ENCODE measurements around the gene RGS6. TPM values are rescaled to one million over a fixed set of nuclear protein-coding genes. Genes with fewer than 3 reads are reported as not detected.

Gene RGS6
- total RNA-seq, 2 experiments from 2014 or later, result not detected

GRCh38 chr14:72513965-72514659, 581.9 kb downstream of the RGS6 start:
- Mint-ChIP-seq H3K36me3 (ENCODE audit: low read depth) (no peaks in the 10 kb centered on the region), H3K27ac (no peak overlapping the region)
- no peak for DNase-seq

DNA sequence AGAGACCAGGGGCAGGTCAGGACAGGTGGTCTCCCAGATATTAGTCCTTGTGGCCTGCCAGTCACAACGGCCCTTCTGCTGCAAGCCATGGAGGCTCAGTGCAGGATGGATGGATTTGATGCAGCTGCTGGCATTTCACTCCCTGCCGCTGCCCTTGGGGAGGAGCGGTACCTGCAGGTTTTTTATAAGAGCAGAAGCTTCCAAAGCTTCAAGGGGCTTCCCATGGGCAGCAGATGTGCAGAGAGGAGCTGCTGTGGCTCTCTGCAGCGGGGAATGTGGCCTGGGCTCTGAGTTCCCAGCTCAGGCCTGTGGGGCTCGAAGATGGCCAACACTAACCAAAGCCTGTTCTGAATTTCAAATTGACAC, 582.4 kb downstream of the RGS6 start:
- no peak overlapping the region for H3K4me3 Mint-ChIP-seq
- no peaks in the 10 kb centered on the region for H3K36me3 Mint-ChIP-seq (ENCODE audit: low read depth)
- ChIA-PET CTCF (interaction anchor here (0.8 to 9.7 kb wide), 22 partner anchors 10 to 433 kb away, joined by 3 to 164 read pairs (median 4); no protein-coding TSS in a partner anchor), POLR2A (no interaction called here)
- H3K27me3 Mint-ChIP-seq, result peaks cover 12% of the 10 kb centered on the region
- TF ChIP-seq CTCF (IDR thresholded peaks at IDR 0.05), result no peak
- no peak for DNase-seq
- peaks cover under 1% of the 10 kb centered on the region for H3K9me3 Mint-ChIP-seq
- H3K27ac Mint-ChIP-seq, result no peak overlapping the region
- intact Hi-C loops (cut with micrococcal nuclease), result loop anchor here (5.0 to 10.0 kb wide), 2 partner anchors 78 to 200 kb away; no protein-coding TSS in a partner anchor
- no peak for ATAC-seq
- peaks cover 30% of the 10 kb centered on the region for H3K4me1 Mint-ChIP-seq (ENCODE audit: low read depth)

More at GRCh38 chr14:72513965-72514659, 581.9 kb downstream of the RGS6 start:
- TF ChIP-seq CTCF (IDR thresholded peaks at IDR 0.05), result peak; percentile 66
- ChIA-PET CTCF (interaction anchor here (0.8 to 9.7 kb wide), 29 partner anchors 9 to 434 kb away, joined by 3 to 164 read pairs (median 4); partner anchors contain the start of gene DPF3), POLR2A (no interaction called here)
- intact Hi-C loops (cut with micrococcal nuclease), result loop anchor here (10.0 kb wide), 1 partner anchor 201 kb away; no protein-coding TSS in a partner anchor
- Mint-ChIP-seq H3K4me3 (no peak overlapping the region), H3K9me3 (no peaks in the 10 kb centered on the region), H3K4me1 (ENCODE audit: low read depth) (peaks cover 25% of the 10 kb centered on the region), H3K27me3 (peaks cover 15% of the 10 kb centered on the region)
- ATAC-seq, result no peak

DNA sequence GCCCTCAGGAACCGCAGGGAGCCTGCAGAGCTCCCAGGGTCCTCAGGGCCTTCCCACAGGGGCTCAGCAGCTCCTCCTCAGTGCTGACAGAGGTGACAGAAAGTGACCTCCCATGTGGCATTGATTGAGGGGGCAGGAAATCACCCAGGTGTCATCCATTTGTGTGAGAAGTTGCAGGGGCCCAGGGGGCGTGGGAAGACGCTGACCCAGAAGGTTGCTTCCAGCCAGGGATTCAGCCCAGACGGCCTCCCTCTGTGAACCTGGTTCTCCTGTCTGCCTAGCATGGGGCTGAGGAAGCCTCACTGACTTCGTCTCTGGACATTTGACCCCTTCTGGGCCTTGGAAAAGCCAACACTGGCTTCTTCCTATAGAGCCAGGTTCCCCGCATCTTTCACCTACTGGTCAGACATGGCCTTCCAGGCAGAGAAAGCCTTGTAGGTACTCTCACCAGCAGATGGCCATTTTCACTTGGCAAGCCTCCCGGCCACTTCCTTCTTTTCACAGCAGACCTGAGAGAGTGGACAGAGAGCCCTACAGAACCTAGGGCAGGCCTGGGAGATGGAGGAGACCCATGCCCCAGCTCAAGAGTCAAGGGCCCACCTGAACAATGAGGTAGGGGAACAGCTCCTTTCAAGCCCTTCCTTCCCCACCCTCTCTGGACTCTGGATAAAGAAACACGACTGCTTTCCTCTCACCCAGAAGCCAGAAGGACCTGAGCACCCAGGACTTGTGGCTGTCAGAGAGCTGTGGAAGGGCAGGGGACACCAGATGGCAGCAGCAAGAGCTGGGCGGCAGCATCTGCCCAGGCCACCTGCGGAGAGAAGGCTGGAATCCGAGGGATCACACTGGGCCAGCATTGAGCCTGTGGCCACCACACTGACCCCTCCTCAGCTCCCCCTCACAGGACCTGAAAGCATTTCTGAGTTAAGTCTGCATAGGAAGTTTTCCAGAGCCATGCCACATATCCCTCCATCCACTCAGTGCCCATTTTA, 583.8 kb downstream of the RGS6 start:
- Mint-ChIP-seq H3K9me3 (peaks cover 7% of the 10 kb centered on the region), H3K27me3 (peaks cover 5% of the 10 kb centered on the region), H3K4me3 (no peak overlapping the region), H3K4me1 (ENCODE audit: low read depth) (peaks cover 43% of the 10 kb centered on the region), H3K36me3 (ENCODE audit: low read depth) (no peaks in the 10 kb centered on the region), H3K27ac (no peak overlapping the region)
- CTCF ChIA-PET, result interaction anchor here (0.7 to 9.7 kb wide), 18 partner anchors 8 to 432 kb away, joined by 3 to 164 read pairs (median 4); no protein-coding TSS in a partner anchor
- POLR2A ChIA-PET, result no interaction called here
- DNase-seq, result no peak
- intact Hi-C loops (cut with micrococcal nuclease), result loop anchor here (5.0 to 10.0 kb wide), 2 partner anchors 76 to 199 kb away; no protein-coding TSS in a partner anchor
- ATAC-seq, result no peak
- no peak for TF ChIP-seq CTCF (IDR thresholded peaks at IDR 0.05)

DNA sequence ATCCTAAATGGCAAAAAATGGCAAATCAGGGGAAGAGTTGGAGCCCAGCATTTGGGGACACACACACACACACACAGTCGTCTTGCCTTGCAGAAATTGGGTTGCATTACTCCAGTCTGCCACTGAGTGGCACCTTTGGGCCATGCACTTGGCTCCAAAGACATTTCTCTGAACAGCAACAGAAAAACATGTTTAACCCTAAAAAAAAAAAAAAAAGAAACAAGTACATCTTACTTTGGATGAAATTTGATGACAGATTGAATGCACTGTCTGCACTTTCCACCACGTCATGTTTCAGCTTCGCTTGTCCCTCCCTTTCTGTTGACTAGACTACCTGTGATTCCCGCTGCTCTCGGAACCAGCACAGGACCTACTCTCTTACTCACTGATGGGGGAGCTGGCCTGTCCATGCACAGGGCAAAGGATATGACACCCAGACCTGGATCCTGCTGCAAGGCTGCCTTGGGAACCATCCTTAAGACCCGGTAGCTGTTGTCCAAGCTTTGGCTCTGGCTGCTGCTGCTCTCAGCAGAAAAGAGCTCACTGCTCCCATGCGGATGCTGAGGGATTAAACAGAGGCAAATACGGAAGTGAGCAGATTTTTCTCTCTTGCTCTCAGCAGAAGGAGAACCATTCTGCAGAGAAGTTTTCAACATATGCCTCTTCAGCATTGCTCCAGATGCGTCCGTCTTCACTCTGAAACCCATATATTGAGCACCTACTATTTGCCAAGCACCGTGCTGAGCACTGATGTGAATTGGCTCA, 584.9 kb downstream of the RGS6 start:
- intact Hi-C loops (cut with micrococcal nuclease), result loop anchor here (5.0 to 10.0 kb wide), 2 partner anchors 75 to 198 kb away; no protein-coding TSS in a partner anchor
- peak; percentile 79 for TF ChIP-seq CTCF (IDR thresholded peaks at IDR 0.05)
- peaks cover 8% of the 10 kb centered on the region for H3K9me3 Mint-ChIP-seq
- no peaks in the 10 kb centered on the region for H3K36me3 Mint-ChIP-seq (ENCODE audit: low read depth)
- H3K4me1 Mint-ChIP-seq (ENCODE audit: low read depth), result peaks cover 48% of the 10 kb centered on the region
- DNase-seq (peak; percentile 84), ATAC-seq (peak; percentile 56)
- H3K27me3 Mint-ChIP-seq, result peaks cover 2% of the 10 kb centered on the region
- no peak overlapping the region for H3K27ac Mint-ChIP-seq
- POLR2A ChIA-PET, result interaction anchor here (0.8 kb wide), 1 partner anchor 387 kb away, joined by 3 read pairs; no protein-coding TSS in a partner anchor
- no peak overlapping the region for H3K4me3 Mint-ChIP-seq
- CTCF ChIA-PET, result interaction anchor here (0.6 to 9.7 kb wide), 27 partner anchors 9 to 431 kb away, joined by 3 to 164 read pairs (median 3); partner anchors contain the start of gene DPF3

Measured in activated CD8-positive, alpha-beta T cell treated with anti-CD3 and anti-CD28 coated beads for 36 hours (primary cell).